Measurements from ENCODE around the gene CCZ1.
"Not testable (repeated sequence)": the region's sequence is repeated elsewhere in the genome, so short reads cannot be mapped to it uniquely, and the experiment has no call there.

DNA sequence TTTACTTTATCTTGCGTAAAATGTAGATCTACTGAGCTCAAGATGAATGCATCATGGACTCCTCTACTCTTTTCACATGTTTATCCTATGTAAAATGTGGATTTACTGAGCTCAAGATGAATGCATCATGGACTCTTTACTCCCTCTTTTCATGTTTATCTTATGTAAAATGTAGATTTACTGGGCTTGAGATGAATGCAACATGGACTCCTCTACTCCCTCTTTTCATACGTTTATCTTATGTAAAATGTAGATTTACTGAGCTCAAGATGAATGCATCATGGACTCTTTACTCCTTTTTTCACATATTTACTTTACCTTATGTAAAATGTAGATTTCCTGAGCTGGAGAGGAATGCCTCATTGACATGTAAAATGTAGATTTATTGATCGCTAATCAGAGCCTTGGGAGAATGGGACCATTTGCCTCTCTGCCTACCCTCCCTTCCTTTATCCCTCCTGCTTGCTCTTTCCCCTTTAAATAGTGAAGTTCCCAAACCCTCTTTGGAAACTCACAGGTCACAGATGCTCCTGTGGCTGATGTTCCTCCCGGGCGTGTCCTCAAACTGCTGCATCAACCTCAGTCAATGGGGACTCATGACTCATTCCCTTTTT lies 35.7 kb upstream of the CCZ1 start:
- not testable (repeated sequence) for TF ChIP-seq POLR2AphosphoS5, POLR2A (IDR thresholded peaks at IDR 0.05)
